GM12873 (cell line): ENCODE results near the gene ODF2L.

Experiments
- CTCF ChIP-seq: IDR thresholded peaks from 2 replicates; pipeline ENCODE4 v1.5.1; 2012; ENCODE audit warnings: low read depth, mild to moderate bottlenecking, moderate library complexity, low read length, control low read depth; ENCODE audit not compliant: insufficient read depth; ENCODE audit errors: missing control alignments

Gene ODF2L

GRCh38 chr1:86430376-86430775 is 34.3 kb upstream of the ODF2L start:
- no peak for TF ChIP-seq CTCF

GRCh38 chr1:86429835-86430234 is 33.7 kb upstream of the ODF2L start:
- TF ChIP-seq CTCF: no peak

GRCh38 chr1:86429122-86429725 is 33.1 kb upstream of the ODF2L start:
- TF ChIP-seq CTCF: no peak

- TF ChIP-seq CTCF: no peak
Observed at GRCh38 chr1:86423873-86424272, 27.8 kb upstream of the ODF2L start, which contains the start of gene CLCA2. TSS of gene CLCA2 (plus strand) at chr1:86424171. CDS start at chr1:86424248, 77 bp downstream.

GRCh38 chr1:86423473-86423872 is 27.4 kb upstream of the ODF2L start:
- TF ChIP-seq CTCF: no peak

GRCh38 chr1:86421601-86422280 is 25.6 kb upstream of the ODF2L start:
- TF ChIP-seq CTCF: no peak

GRCh38 chr1:86419277-86419903 is 23.3 kb upstream of the ODF2L start:
- peak; percentile 81 for TF ChIP-seq CTCF
